HG03520 (cell line): ENCODE measurements around the gene PUM1.
"Not testable (repeated sequence)": the region's sequence is repeated elsewhere in the genome, so short reads cannot be mapped to it uniquely, and the experiment has no call there.

ENCODE experiments used
- ATAC-seq: cut with Tn5 transposase; IDR thresholded peaks from one replicate; pipeline ENCODE4 v1.9.1; 2021; ENCODE audit warnings: mild to moderate bottlenecking, moderate library complexity; ENCODE audit not compliant: unreplicated experiment

PUM1 gene

DNA sequence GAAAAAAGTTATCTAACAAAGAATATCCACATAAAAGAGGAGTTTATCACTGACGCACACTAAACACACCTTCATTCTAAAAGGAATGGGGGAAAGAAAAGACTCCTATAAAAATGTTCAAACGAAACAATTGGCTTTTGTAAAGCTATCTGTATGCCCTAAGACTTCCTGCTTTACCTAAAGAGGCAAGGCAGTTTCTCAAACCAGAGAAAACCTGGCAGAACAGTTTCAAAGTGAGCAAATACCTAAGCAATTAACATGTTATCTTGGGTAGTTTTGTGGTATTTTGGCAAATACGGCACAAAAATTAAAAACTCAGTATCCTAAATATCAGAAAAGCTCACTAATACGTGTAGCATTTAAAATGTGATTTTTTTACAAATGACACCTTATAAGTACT is 1.9 kb downstream of the PUM1 start:
- ATAC-seq = no peak

DNA sequence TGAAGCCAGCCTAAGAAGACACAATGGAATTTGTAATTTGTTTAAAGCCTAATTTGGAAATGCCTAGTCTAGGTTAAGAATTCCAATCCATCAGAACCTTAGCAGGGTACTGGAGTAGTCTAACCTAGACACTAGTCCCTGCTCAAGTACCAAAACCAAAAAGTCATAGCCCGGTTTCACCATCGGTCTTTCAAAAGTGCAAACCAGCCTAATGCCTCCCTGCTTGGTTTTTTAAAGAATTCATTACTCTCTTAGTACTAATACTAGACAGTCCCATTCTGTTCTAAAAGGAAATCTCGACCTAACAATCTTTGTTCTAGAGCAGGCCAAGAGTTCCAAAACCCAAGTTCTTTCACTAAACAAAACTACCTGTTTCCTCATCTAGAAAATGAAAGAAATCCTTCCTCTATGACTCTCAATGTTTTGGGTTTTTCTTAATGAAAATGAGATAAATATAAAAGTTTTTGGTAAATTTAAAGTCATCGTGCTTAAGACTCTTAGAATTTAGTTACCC is 2.6 kb downstream of the PUM1 start:
- no peak for ATAC-seq

DNA sequence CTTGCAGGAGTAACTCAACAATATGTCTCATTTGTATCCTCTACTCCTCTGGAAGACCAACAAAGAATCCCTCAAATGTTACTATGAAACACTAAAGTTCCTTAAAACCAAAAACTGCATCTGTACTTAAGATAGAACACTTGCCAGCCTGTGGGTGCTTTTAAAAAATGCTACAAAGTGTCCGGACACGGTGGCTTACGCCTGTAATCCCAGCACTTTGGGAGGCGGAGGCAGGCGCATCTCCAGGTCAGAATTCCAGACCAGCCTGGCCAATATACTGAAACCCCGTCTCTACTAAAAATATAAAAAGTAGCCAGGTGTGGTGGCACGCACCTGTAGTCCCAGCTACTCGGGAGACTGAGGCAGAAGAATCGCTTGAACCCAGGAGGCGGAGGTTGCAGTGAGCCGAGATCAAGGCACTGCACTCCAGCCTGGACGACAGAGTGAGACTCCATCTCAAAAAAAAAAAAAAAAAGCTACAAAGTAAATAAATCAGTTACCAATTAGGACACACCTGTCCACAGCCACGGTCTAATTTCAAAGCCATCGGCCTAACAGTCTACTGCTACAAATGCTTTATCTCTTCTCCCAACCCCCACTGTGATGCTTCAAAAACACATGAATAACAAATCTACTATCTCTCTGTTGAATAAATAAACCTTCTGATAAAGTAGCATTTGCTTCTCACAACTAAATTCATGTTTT is 3.2 kb downstream of the PUM1 start:
- not testable (repeated sequence) for ATAC-seq

DNA sequence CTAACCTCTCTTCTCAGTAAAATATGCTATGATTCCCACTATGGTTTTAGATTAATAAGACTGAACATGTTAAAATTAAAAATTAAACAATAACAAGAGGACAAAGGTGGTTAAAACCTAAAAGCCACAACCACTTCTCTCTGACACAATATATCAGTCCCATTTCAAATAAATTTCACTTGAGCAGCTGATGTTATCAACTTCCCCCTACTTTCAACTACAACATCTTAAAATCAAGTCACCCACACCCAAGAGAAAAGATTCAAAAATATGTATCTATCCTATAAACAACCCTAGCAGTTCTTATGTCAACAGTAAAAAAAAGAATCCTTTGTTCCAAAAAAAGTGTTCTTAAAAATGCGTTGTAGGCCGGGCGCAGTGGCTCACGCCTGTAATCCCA is 7.5 kb downstream of the PUM1 start:
- no peak for ATAC-seq

DNA sequence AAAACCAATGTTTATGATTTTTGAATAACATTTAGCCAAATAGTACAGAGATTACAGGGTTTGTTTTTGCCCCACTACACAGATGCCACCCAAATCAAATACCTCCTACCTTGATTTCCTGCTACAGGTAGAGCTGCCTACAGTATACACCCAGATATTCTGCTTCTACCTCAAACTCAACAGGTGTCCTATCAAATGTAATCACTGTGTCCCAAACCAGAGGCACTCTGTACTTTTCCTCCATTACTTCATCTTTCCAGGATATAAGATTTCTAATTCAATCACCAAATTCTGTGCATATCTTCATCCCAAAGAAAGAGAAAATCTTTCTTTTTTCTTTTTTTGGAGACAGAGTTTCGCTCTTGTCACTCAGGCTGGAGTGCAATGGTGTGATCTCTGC is 9.6 kb downstream of the PUM1 start:
- no peak for ATAC-seq

DNA sequence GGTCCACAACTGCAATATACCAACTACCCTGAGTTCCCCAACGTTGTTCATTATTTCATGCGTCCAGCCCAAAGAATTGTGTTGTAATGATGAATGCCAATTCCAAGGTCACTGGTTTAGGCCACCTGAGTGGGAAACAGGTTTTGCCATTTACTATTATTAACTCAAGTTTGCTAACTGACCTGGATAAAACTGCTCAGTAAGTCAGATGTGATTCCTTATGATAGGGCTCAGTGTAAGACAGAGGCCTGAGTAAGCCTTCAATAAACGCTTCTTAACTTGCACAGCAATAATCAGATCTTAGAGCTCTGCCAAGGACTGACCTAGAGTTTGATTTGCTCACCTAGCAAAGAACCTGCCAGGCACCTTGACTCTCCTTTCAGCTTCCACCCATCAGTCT is 10.0 kb downstream of the PUM1 start:
- no peak for ATAC-seq

DNA sequence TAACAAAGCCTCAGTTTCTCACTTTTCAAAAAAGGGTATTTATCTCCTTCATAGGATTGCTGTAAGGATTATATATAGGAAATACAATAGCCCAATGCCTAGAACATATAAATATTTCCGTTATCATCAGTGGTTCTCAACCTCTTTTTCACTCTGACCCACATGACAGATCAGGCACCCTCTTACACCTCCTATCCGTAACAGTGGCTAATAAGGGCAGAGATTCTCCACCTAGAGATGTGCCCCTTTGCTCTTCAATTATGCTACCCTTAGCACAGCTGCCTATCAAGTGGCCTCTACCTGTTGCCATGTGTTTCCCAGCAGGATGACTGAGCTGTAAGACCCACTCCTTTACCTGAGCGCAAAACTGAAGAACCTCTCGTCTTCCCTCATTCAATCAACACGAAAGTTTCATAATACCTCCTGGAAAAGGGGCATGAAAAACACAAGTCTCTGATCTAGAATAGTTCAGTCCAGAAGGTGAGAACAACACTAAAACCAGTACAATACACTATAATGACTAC is 10.5 kb downstream of the PUM1 start:
- no peak for ATAC-seq

DNA sequence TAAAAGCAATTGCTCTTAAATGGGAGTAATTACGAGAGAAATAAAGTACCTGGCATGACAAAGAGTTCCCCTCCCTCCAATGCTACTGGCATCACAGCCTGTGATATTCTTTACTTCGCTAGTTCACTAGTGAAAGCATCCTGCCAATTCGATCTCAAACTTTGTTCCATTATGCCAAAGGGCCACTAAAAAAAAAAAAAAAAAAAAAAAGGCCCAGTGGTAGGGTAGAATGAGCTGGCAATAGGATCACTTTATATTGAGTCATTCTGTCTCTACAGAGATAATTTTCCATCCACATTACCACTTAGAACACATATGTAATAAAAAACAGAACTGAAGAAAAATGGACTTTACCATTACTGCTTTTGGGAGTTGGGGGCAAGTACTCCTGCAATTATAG is 11.2 kb downstream of the PUM1 start:
- ATAC-seq = no peak

DNA sequence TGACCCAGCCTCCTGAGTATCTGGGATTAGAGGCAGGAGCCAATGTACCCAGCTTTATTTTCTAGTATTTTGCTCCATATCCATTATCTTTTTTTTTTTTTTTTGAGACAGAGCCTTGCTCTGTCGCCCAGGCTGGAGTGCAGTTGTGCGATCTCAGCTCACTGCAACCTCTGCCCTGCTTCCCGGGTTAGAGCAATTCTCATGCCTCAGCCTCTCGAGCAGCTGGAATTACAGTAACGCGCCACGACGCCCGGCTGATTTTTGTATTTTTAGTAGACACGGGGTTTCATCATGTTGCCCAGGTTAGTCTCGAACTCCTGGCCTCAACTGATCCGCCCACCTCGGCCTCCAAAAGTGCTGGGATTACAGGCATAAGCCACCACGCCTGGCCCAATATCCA is 12.9 kb downstream of the PUM1 start:
- not testable (repeated sequence) for ATAC-seq

DNA sequence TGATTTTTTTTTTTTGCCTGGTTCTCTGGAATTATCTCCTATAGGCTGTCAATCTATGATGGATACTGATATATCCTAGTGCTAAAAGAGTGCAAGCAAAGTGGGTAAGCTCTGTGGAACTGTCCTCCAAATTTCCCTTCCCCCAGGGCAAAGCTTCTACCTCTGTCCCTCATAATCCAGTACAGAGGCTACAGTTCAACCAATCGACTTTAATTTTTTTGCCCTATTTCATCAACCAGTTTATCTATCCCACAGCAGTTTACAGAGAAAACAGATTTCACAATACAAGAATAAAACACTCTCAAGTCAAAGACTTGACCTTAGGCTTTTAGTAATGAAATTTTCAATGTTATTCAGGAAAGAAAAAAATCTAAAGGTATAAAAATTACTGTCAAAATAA is 13.9 kb downstream of the PUM1 start:
- no peak for ATAC-seq

DNA sequence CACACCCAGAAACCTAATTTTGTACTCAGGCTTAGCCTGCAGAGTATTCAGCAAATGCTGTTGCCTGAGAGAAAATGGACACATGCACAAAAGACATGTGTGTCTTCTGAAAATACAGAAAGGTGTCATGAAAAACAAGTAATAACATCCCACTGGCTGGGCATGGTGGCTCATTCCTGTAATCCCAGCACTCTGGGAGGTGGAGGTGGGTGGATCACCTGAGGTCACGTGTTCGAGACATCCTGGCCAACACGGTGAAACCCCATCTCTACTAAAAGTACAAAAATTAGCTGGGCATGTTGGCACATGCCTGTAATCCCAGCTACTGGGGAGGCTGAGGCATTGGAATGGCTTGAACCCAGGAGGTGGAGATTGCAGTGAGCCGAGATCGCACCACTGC is 18.0 kb downstream of the PUM1 start:
- not testable (repeated sequence) for ATAC-seq

DNA sequence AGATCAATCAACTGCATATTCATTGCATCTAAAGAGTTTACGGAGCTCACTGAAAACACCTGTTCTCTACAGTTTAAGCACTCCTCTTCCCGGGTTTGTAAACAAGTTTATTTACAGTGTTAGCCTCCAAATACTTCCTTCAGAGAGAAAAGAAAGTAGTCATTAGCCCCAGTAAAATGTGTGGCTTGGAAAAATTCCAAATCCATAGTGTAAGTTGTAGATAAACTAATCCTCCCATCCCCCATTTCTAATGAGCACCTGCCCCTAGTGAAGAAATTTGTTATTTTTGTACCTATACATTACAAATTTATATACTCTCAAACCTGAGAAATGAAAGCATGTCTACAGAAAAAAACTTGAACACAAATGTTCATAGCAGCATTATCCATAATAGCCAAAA is 21.9 kb downstream of the PUM1 start:
- no peak for ATAC-seq

DNA sequence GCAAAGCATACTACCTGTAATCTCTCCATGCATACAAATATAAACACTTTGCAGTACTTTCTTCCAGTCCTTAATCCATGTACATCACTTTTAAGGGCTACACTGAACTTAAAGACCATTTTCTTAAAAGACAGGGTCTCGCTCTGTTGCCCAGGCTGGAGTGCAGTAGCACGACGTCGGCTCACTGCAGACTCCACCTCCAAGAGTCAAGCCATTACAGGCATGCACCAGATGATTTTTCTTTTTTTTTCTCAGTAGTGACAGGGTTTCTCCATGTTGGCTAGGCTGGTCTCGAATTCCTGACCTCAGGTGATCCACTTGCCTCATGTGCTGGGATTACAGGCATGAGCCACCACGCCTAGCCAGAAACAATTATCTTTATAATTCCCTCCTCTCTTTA is 22.9 kb downstream of the PUM1 start:
- no peak for ATAC-seq

DNA sequence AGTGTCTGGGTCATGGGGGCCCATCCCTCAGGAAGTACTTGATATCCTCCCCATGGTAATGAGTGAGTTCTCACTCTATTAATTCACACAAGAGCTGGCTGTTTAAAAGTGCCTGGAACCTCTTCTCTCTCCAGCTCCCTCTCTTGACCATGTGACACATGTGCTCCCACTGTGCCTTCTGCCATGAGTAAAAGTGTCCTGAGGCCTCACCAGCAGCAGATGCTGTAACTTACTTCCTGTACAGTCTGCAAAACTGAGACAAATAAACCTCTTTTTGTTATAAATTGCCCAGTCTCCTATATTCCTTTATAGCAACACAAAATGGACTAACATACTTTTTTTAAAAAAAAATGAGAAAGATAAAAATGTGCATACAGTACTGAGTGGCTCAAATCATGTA is 24.0 kb downstream of the PUM1 start:
- no peak for ATAC-seq

DNA sequence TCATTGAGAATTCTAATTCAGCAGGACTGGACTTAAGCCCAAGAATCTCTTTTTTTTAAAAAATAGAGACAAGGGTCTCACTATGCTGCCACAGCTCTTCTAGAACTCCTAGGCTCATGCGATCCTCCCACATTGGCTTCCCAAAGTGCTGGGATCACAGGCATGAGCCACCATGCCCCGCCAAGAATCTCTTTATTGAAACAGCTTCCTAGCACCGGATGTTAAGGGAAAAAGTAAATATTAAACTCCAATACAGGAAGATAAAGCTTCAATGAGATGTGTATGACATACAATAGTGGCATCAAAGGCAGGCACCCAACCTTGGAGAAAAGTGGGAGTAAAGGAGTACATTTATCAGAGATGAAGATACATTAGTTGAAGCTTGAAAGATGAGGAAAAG is 25.5 kb downstream of the PUM1 start:
- ATAC-seq = no peak

DNA sequence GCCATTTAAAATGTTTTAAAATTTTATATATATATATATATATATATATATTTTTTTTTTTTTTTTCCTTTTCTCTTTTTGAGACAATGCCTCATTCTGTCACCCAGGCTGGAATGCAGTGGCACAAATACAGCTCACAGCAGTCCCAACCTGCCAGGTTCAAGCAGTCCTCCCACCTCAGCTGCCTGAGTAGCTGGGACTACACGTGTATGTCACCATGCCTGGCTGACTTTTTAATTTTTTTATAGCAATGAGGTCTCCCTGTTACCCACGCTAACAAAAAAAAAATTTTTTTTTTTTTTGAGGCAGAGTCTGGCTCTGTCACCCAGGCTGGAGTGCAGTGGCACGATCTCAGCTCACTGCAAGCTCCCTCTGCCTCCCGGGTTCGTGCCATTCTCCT is 26.6 kb downstream of the PUM1 start:
- ATAC-seq = not testable (repeated sequence)

DNA sequence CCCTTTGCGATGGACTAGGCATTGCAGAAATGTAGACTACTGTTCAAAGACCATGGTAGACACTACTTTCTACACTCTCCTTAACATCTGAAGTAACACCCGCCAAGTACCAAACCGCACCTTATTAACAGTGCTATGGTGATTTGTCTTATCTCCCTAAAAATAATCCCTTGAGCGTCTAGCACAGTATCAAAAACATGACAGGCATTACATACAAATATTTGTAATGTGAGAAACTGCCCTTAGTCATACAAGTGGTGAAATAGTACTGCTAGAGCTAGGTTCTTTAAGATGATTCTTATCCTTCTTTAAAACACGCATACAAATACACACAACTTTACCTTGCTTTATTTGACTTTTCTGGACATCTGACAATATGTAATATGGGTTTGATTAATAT is 27.2 kb downstream of the PUM1 start:
- no peak for ATAC-seq

DNA sequence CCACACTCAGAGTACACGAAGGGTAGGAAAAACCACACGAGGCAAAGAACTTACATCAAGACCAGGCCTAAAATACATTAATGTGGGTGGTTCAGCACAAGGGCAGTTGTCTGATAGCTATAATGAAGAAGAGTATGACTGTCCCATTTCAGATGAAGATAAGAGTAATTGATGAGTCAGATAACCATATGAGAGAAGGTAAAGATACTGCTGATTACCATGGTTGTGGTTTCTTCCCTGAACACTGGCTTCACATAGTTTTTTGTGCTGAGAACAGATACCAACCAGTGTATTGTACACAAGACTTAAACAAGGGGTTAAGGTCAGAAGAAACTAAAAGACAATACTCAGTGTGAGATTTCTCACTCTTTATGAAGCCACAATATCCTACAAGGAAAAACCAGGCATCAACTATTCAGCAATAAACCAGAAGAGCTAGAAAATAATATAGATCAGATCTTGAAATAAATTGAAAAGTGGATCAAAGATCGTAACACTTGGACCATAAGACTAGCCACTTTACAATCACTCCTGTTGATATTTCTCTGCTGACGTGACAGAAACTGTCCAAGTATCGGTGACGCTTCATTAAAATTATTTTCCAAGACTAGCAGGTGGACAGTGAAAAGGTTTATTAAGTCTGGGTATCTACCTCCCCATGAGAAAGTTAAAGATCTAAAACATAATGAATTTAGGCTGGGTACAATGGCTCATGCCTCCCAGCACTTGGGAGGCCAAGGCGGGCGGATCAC is 28.6 kb downstream of the PUM1 start:
- no peak for ATAC-seq

DNA sequence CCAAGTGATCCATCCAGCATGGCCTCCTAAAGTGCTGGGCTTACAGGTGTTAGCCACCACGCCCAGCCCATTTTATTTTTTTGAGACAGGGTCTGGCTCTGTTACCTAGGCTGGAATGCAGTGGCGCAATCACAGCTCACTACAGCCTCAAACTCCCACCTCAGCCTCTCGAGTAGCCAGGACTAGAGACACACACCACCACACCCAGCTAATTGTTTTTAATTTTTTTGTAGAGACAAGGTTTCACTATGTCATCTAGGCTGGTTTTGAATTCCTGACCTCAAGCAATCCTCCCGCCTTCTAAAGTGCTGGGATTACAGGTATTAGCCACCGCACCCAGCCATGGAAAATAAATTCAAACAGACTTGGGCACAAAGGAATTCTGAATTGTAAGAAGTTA is 31.9 kb downstream of the PUM1 start:
- no peak for ATAC-seq

DNA sequence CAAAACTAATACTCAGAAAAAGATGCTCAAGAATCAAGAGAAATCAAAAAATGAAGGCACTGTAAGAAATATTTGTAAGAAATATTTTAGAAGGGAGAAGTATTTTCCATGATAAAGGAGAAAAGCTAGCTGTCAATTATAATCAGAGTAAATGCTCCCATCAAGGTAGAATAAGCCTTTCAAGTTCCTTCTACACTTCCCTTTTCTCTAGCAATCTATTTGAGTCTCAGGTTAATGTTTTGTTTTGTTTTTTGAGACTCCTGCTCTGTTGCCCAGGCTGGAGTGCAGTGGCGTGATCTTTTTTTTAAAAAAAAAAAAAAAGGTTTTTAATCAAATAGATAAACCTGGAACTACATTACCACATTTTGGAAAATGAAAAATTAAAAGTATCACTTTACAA is 33.3 kb downstream of the PUM1 start:
- no peak for ATAC-seq

DNA sequence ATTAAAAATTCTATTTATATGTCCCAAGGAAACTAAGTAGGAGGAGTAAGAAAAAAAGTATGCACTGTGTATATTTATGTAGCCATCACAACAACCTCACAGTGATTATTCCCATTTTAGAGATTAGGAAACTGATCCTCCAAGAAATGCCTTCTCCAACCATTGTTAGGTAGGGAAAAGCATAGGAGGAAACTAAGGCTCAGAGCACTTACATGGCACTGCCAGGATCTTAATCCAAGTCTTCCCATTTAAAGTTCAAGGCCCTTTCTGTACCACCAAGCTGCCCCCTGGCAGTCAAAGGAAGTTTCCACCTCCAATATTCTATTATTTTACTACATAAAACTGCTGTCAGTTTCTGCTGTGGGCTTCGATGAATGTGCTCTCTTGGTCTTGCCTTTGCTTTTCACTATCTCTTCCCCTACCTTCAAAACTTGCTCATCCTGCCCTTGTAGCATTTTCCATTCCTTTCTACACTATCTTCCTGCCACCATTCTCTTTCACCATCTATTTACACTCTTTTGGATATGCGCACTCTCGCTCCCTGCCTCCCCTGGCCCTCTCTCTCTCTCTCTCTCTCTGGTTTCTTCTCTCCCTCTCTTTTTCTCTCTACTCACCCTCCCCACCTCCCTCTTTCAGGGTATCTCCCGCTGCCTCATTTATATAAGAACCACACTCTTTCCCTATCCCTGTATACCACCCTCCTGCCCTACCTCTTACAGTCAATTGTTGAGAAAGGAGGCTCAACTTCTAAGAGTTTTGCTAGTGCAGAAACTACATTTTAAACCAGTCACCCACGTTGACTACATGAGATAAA is 34.0 kb downstream of the PUM1 start:
- no peak for ATAC-seq
